ENCODE measurements around the gene AIPL1. TPM values are rescaled to one million over a fixed set of nuclear protein-coding genes. Genes with fewer than 3 reads are reported as not detected.

Gene AIPL1
- total RNA-seq, 3 donors from 2014 or later (not counting 1 experiment from before 2014, with no cell fraction given) = not detected

- intact Hi-C loops (cut with micrococcal nuclease) = loop anchor here (10.0 kb wide), 1 partner anchor 532 kb away; no protein-coding TSS in a partner anchor
- TF ChIP-seq CTCF (IDR thresholded peaks at IDR 0.05) = peak; percentile 99
- WGBS (ENCODE audit: insufficient coverage) = 42% methylated on average over 14 of the region's 14 CpGs
Observed at GRCh38 chr17:6473128-6473767, 38.3 kb upstream of the AIPL1 start.

DNA sequence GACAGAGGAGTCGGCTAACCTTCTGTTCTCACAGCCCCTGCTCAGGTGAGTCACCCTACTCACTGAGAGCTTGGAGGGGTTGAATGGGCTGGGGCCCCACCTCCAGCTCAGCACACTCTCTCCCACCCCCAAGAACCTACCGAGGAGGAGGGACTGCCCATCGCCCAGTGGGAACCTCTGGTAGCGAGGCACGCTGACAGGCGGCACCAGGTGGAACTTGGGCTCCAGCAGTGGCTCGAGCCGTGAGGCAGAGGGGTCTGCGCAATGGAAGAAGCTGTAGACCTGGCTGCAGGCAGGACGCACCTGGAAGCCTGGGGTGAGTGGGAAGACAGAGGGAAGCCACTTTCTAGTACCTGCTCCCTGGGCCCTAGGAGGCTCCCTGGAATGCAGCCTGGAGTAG lies 37.6 kb upstream of the AIPL1 start:
- H3K4me3 Mint-ChIP-seq = no peak overlapping the region
- WGBS (ENCODE audit: insufficient coverage) = 83% methylated on average over 10 of the region's 10 CpGs
- ATAC-seq = no peak
- Histone ChIP-seq H3K27ac (ENCODE audit: low read length) (no peak overlapping the region), H3K4me3 (ENCODE audit: low read length) (no peak overlapping the region), H3K27me3 (ENCODE audit: control insufficient read depth, insufficient read depth, low read length) (no peaks in the 10 kb centered on the region), H3K9me3 (ENCODE audit: control insufficient read depth, insufficient read depth, low read length) (no peaks in the 10 kb centered on the region), H3K36me3 (ENCODE audit: control insufficient read depth, insufficient read depth, low read length) (no peaks in the 10 kb centered on the region), H3K4me1 (ENCODE audit: control insufficient read depth, insufficient read depth, low read length) (no peaks in the 10 kb centered on the region)
- no peaks in the 10 kb centered on the region for H3K9me3 Mint-ChIP-seq
- DNase-seq = no peak
- intact Hi-C loops (cut with micrococcal nuclease) = loop anchor here (10.0 kb wide), 1 partner anchor 532 kb away; no protein-coding TSS in a partner anchor
- peaks cover 0 to 18% of the 10 kb centered on the region in 2 donors for H3K27me3 Mint-ChIP-seq (ENCODE audit: low read depth in 2 of 2)
- H3K36me3 Mint-ChIP-seq = no peaks in the 10 kb centered on the region
- peaks cover 5 to 6% of the 10 kb centered on the region in 2 donors for H3K4me1 Mint-ChIP-seq
- TF ChIP-seq CTCF (IDR thresholded peaks at IDR 0.05) = no peak
- no peak overlapping the region for H3K27ac Mint-ChIP-seq

More at GRCh38 chr17:6473128-6473767, 38.3 kb upstream of the AIPL1 start:
- Histone ChIP-seq H3K27ac (ENCODE audit: low read length) (no peak overlapping the region), H3K27me3 (ENCODE audit: control insufficient read depth, insufficient read depth, low read length) (no peaks in the 10 kb centered on the region), H3K4me1 (ENCODE audit: control insufficient read depth, insufficient read depth, low read length) (no peaks in the 10 kb centered on the region), H3K4me3 (ENCODE audit: low read length) (no peak overlapping the region), H3K9me3 (ENCODE audit: control insufficient read depth, insufficient read depth, low read length) (no peaks in the 10 kb centered on the region), H3K36me3 (ENCODE audit: control insufficient read depth, insufficient read depth, low read length) (no peaks in the 10 kb centered on the region)
- ATAC-seq (peak; percentile 58 to 85 (median 81)), DNase-seq (peak; percentile 64 to 80)
- H3K27ac Mint-ChIP-seq = peak overlapping the region in 1 of 2 donors; percentile 53
- H3K36me3 Mint-ChIP-seq = no peaks in the 10 kb centered on the region
- H3K4me1 Mint-ChIP-seq = peaks cover 5 to 6% of the 10 kb centered on the region in 2 donors
- H3K9me3 Mint-ChIP-seq = no peaks in the 10 kb centered on the region
- H3K27me3 Mint-ChIP-seq (ENCODE audit: low read depth in 2 of 2) = peaks cover 0 to 18% of the 10 kb centered on the region in 2 donors
- H3K4me3 Mint-ChIP-seq = no peak overlapping the region

- intact Hi-C loops (cut with micrococcal nuclease) = loop anchor here (10.0 kb wide), 1 partner anchor 533 kb away; no protein-coding TSS in a partner anchor
- no peak overlapping the region for H3K4me3 ChIP-seq (ENCODE audit: low read length)
- Mint-ChIP-seq H3K27me3 (ENCODE audit: low read depth in 2 of 2) (peaks cover 0 to 18% of the 10 kb centered on the region in 2 donors), H3K4me1 (peaks cover 5 to 6% of the 10 kb centered on the region in 2 donors), H3K36me3 (no peaks in the 10 kb centered on the region), H3K9me3 (no peaks in the 10 kb centered on the region), H3K27ac (no peak overlapping the region), H3K4me3 (no peak overlapping the region)
- no peak for TF ChIP-seq CTCF (IDR thresholded peaks at IDR 0.05)
- DNase-seq (no peak), ATAC-seq (no peak)
- no peaks in the 10 kb centered on the region for H3K36me3 ChIP-seq (ENCODE audit: control insufficient read depth, insufficient read depth, low read length)
- no peaks in the 10 kb centered on the region for H3K4me1 ChIP-seq (ENCODE audit: control insufficient read depth, insufficient read depth, low read length)
- no peaks in the 10 kb centered on the region for H3K9me3 ChIP-seq (ENCODE audit: control insufficient read depth, insufficient read depth, low read length)
- H3K27me3 ChIP-seq (ENCODE audit: control insufficient read depth, insufficient read depth, low read length) = no peaks in the 10 kb centered on the region
- 88% methylated on average over 19 of the region's 19 CpGs for WGBS (ENCODE audit: insufficient coverage)
- H3K27ac ChIP-seq (ENCODE audit: low read length) = no peak overlapping the region
Observed at GRCh38 chr17:6471531-6472465, 36.9 kb upstream of the AIPL1 start.

Measured in natural killer cell (primary cell).